ENCODE results near the gene ARL4D. TPM values are rescaled to one million over a fixed set of nuclear protein-coding genes. Genes with fewer than 3 reads are reported as not detected.

The ARL4D gene
- total RNA-seq, 1 donor from 2014 or later: 25.0 TPM

Other genes with a start within 250 kb of the ARL4D start
- 83.8 TPM for gene NBR1, start 227.8 kb upstream of the ARL4D start, total RNA-seq (ENCODE audit: insufficient read depth, low replicate concordance)
- gene TMEM106A, start 187.1 kb upstream of the ARL4D start, total RNA-seq (ENCODE audit: insufficient read depth, low replicate concordance): 6.7 TPM
- not detected for gene CCDC200, start 170.4 kb upstream of the ARL4D start, total RNA-seq (ENCODE audit: insufficient read depth, low replicate concordance)
- gene RNU2-1, start 165.0 kb upstream of the ARL4D start, total RNA-seq (ENCODE audit: insufficient read depth, low replicate concordance): not detected
- gene DHX8, start 85.0 kb downstream of the ARL4D start, total RNA-seq (ENCODE audit: insufficient read depth, low replicate concordance): 12.5 TPM
- not detected for gene ETV4, start 147.3 kb downstream of the ARL4D start, total RNA-seq (ENCODE audit: insufficient read depth, low replicate concordance)